Panc1 (cell line): Measurements from ENCODE around the gene PLAC8.
A peak's percentile ranks its signal among the peaks of the same experiment; 100 is the strongest.

Experiments
- TF ChIP-seq, protein P1 (sequence below): fragments of 450-650 bp; IDR thresholded peaks from 2 replicates; pipeline ENCODE4 v1.5.1; 2017; ENCODE audit warnings: mild to moderate bottlenecking
- TF ChIP-seq, protein P2 (sequence below), 2 experiments: IDR thresholded peaks; 2 replicates each; pipeline ENCODE4 v1.6.1; 2011 to 2012; ENCODE audit warnings: low read depth in 2 of 2, control low read depth in 1 of 2, low read length in 1 of 2, mild to moderate bottlenecking in 1 of 2, moderate library complexity in 1 of 2; ENCODE audit not compliant: insufficient read depth in 1 of 2

- TF ChIP-seq, protein P1, sequence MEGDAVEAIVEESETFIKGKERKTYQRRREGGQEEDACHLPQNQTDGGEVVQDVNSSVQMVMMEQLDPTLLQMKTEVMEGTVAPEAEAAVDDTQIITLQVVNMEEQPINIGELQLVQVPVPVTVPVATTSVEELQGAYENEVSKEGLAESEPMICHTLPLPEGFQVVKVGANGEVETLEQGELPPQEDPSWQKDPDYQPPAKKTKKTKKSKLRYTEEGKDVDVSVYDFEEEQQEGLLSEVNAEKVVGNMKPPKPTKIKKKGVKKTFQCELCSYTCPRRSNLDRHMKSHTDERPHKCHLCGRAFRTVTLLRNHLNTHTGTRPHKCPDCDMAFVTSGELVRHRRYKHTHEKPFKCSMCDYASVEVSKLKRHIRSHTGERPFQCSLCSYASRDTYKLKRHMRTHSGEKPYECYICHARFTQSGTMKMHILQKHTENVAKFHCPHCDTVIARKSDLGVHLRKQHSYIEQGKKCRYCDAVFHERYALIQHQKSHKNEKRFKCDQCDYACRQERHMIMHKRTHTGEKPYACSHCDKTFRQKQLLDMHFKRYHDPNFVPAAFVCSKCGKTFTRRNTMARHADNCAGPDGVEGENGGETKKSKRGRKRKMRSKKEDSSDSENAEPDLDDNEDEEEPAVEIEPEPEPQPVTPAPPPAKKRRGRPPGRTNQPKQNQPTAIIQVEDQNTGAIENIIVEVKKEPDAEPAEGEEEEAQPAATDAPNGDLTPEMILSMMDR, result peak; percentile 58; the same call in 1 of the 2 replicates
- TF ChIP-seq, protein P2, sequence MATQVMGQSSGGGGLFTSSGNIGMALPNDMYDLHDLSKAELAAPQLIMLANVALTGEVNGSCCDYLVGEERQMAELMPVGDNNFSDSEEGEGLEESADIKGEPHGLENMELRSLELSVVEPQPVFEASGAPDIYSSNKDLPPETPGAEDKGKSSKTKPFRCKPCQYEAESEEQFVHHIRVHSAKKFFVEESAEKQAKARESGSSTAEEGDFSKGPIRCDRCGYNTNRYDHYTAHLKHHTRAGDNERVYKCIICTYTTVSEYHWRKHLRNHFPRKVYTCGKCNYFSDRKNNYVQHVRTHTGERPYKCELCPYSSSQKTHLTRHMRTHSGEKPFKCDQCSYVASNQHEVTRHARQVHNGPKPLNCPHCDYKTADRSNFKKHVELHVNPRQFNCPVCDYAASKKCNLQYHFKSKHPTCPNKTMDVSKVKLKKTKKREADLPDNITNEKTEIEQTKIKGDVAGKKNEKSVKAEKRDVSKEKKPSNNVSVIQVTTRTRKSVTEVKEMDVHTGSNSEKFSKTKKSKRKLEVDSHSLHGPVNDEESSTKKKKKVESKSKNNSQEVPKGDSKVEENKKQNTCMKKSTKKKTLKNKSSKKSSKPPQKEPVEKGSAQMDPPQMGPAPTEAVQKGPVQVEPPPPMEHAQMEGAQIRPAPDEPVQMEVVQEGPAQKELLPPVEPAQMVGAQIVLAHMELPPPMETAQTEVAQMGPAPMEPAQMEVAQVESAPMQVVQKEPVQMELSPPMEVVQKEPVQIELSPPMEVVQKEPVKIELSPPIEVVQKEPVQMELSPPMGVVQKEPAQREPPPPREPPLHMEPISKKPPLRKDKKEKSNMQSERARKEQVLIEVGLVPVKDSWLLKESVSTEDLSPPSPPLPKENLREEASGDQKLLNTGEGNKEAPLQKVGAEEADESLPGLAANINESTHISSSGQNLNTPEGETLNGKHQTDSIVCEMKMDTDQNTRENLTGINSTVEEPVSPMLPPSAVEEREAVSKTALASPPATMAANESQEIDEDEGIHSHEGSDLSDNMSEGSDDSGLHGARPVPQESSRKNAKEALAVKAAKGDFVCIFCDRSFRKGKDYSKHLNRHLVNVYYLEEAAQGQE (IDR thresholded peaks at IDR 0.05; ENCODE audit: insufficient read depth in 1 of 2, low read depth in 2 of 2, low read length in 1 of 2), result no peak
Measured at GRCh38 chr4:83054928-83055327, 59.6 kb downstream of the PLAC8 start.
